K562 (cell line): Measurements from ENCODE around the gene BBS1. TPM values are rescaled to one million over a fixed set of nuclear protein-coding genes. Genes with fewer than 3 reads are reported as not detected.

ENCODE experiments used
- ATAC-seq: fragments of 200-7000 bp; cut with Tn5 transposase; 3 replicates; pipeline ENCODE4 v1.9.1; 2020; ENCODE audit warnings: moderate library complexity
- BruUV-seq: library from RNA; stranded (reverse); fragments of 400-500 nt; replicated peaks from 2 replicates; lab custom pipeline; 2021; lab: Mats Ljungman, UMichigan
- CTCF ChIA-PET: fragments of 300-600 bp; formaldehyde crosslinking; extraction: SDS; loops from one replicate; lab custom pipeline; 2021; ENCODE audit warnings: low intra/inter-chr PET ratio; lab: Yijun Ruan, JAX
- POLR2A ChIA-PET: fragments of 300-600, 350-650 bp; sonication (Branson Sonifier 250); formaldehyde crosslinking; extraction: SDS; loops from one replicate; lab custom pipeline; 2021; ENCODE audit warnings: antibody characterized with exemption, inconsistent platforms; lab: Yijun Ruan, JAX
- DNase-seq, 4 experiments: peaks; one replicate each; pipeline versions ENCODE4 v3.0.0 to v3.0.0-alpha.2; 2011 to 2018; ENCODE audit warnings: low spot score in 3 of 4, mixed read lengths in 3 of 4; ENCODE audit errors: extremely low read depth in 1 of 4
- FAIRE-seq: peaks from 2 replicates; lab custom pipeline; 2011; peaks lifted over from hg19 to GRCh38; lab: Jason Lieb, UNC
- H2AFZ ChIP-seq: 2 replicates; pipeline ENCODE4 v1.6.0; 2011; ENCODE audit warnings: low read depth, low read length, control low read depth, inconsistent platforms
- H3K27ac ChIP-seq: fragments of 200-600 bp; 3 replicates; pipeline ENCODE4 v1.8.0; 2011; ENCODE audit warnings: low read depth, mild to moderate bottlenecking, control low read depth, inconsistent platforms, low read length, moderate library complexity, mixed read lengths; ENCODE audit errors: extremely low read depth
- H3K27me3 ChIP-seq, 2 experiments: fragments of 300-600 bp in 1 of 2; 2 replicates in 1 of 2; 3 replicates in 1 of 2; pipeline versions ENCODE4 v1.6.0 to v1.8.0; 2011; ENCODE audit warnings: inconsistent platforms in 2 of 2, low read length in 2 of 2, mild to moderate bottlenecking in 1 of 2, mixed read lengths in 1 of 2, moderate library complexity in 1 of 2; ENCODE audit not compliant: control insufficient read depth in 2 of 2, insufficient read depth in 2 of 2
- H3K36me3 ChIP-seq: fragments of 300-600 bp; 3 replicates; pipeline ENCODE4 v1.8.0; 2011; ENCODE audit warnings: mild to moderate bottlenecking, low read length, inconsistent platforms; ENCODE audit not compliant: control insufficient read depth, insufficient read depth
- H3K4me1 ChIP-seq, 2 experiments: fragments of 200-600 bp in 1 of 2; replicated peaks in 1 of 2; 2 replicates in 1 of 2; 3 replicates in 1 of 2; pipeline versions ENCODE4 v1.5.1 to v1.8.0; 2011; ENCODE audit warnings: inconsistent platforms in 2 of 2, low read length in 2 of 2, mild to moderate bottlenecking in 1 of 2, mixed read lengths in 1 of 2, moderate library complexity in 1 of 2; ENCODE audit not compliant: control insufficient read depth in 2 of 2, insufficient read depth in 2 of 2
- H3K4me2 ChIP-seq: 2 replicates; pipeline ENCODE4 v1.6.1; 2011; ENCODE audit warnings: low read length, control low read depth, inconsistent platforms, mixed read lengths; ENCODE audit not compliant: insufficient read depth
- H3K4me3 ChIP-seq: fragments of 200-600 bp; sonication (generic), shearing (Covaris generic); 2 replicates; pipeline ENCODE4 v1.5.1; 2016; ENCODE audit warnings: control low read depth, inconsistent platforms
- H3K79me2 ChIP-seq: fragments of 200-600 bp; 3 replicates; pipeline ENCODE4 v1.8.0; 2011; ENCODE audit warnings: low read length, inconsistent platforms; ENCODE audit not compliant: control insufficient read depth, insufficient read depth
- H3K9ac ChIP-seq, 2 experiments: 2 replicates each; pipeline versions ENCODE4 v1.6.0 to v1.6.1; 2011; ENCODE audit warnings: low read depth in 2 of 2, low read length in 2 of 2, control low read depth in 1 of 2, inconsistent platforms in 1 of 2, mild to moderate bottlenecking in 1 of 2, mixed read lengths in 1 of 2; ENCODE audit not compliant: insufficient read depth in 1 of 2
- H3K9me1 ChIP-seq: one replicate; pipeline ENCODE4 v1.6.0; 2011; ENCODE audit warnings: inconsistent platforms, mild to moderate bottlenecking, low read length, moderate library complexity; ENCODE audit not compliant: control insufficient read depth, insufficient read depth
- H3K9me3 ChIP-seq: replicated peaks from 2 replicates; pipeline ENCODE4 v1.5.1; 2011; ENCODE audit warnings: low read depth, low read length, inconsistent platforms; ENCODE audit not compliant: control insufficient read depth, insufficient read depth
- H4K20me1 ChIP-seq: replicated peaks from 2 replicates; pipeline ENCODE4 v1.6.1; 2011; ENCODE audit warnings: low read length, inconsistent platforms, mixed read lengths; ENCODE audit not compliant: control insufficient read depth, insufficient read depth
- ETV5 ChIP-seq: sonication (generic); formaldehyde crosslinking; IDR thresholded peaks from 2 replicates; pipeline ENCODE4 v1.4.0; 2020; ENCODE audit warnings: low read depth, mild to moderate bottlenecking, missing genetic modification reagents
- JUN ChIP-seq, 2 experiments: sonication (generic) in 1 of 2; formaldehyde crosslinking in 1 of 2; IDR thresholded peaks; 2 replicates each; pipeline versions ENCODE4 v1.6.1 to v1.8.0; 2012 to 2022; ENCODE audit warnings: borderline replicate concordance in 2 of 2, mild to moderate bottlenecking in 2 of 2, improper control_type of control experiment in 1 of 2, low read depth in 1 of 2, low read length in 1 of 2, missing genetic modification reagents in 1 of 2
- KAT7 ChIP-seq: sonication (generic); formaldehyde crosslinking; IDR thresholded peaks from 2 replicates; pipeline ENCODE4 v1.8.0; 2022; ENCODE audit warnings: missing genetic modification reagents, mild to moderate bottlenecking, borderline replicate concordance
- MIER1 ChIP-seq: fragments of 450-650 bp; IDR thresholded peaks from 2 replicates; pipeline ENCODE4 v1.6.1; 2016; ENCODE audit warnings: antibody characterized with exemption, mild to moderate bottlenecking, low read depth
- MYNN ChIP-seq, 2 experiments: sonication (generic); formaldehyde crosslinking in 1 of 2; IDR thresholded peaks; 2 replicates each; pipeline versions ENCODE4 v1.5.0 to v1.6.1; 2016 to 2020; ENCODE audit warnings: antibody characterized with exemption in 1 of 2, missing genetic modification reagents in 1 of 2
- NFE2 ChIP-seq: IDR thresholded peaks from 2 replicates; pipeline ENCODE4 v1.6.1; 2014; ENCODE audit warnings: antibody characterized with exemption, low read depth
- PTTG1 ChIP-seq: fragments of 450-650 bp; IDR thresholded peaks from 2 replicates; pipeline ENCODE4 v1.6.1; 2016; ENCODE audit warnings: low read depth, mild to moderate bottlenecking, missing genetic modification characterization, missing compliant biosample characterization
- TARDBP ChIP-seq: fragments of 450-650 bp; IDR thresholded peaks from 2 replicates; pipeline ENCODE4 v1.6.1; 2016
- TBL1XR1 ChIP-seq, 2 experiments: IDR thresholded peaks; 2 replicates each; pipeline ENCODE4 v1.6.1; 2012; ENCODE audit warnings: improper control_type of control experiment in 2 of 2, low read length in 2 of 2, mild to moderate bottlenecking in 1 of 2
- YBX1 ChIP-seq: fragments of 450-650 bp; IDR thresholded peaks from 2 replicates; pipeline ENCODE4 v1.7.1; 2016; ENCODE audit warnings: mild to moderate bottlenecking
- ZC3H4 ChIP-seq: sonication (generic); formaldehyde crosslinking; IDR thresholded peaks from 2 replicates; pipeline ENCODE4 v1.9.0; 2021; ENCODE audit warnings: missing genetic modification reagents, borderline replicate concordance
- ZNF23 ChIP-seq: fragments of 250-450 bp; sonication (Bioruptor Pico); IDR thresholded peaks from 2 replicates; pipeline ENCODE4 v1.4.0; 2020; ENCODE audit warnings: mild to moderate bottlenecking
- ZNF274 ChIP-seq: IDR thresholded peaks from 2 replicates; pipeline ENCODE4 v1.6.1; 2011; ENCODE audit warnings: low read depth, mild to moderate bottlenecking, low read length, moderate library complexity, borderline replicate concordance
- ZNF347 ChIP-seq: fragments of 450-650 bp; formaldehyde crosslinking; IDR thresholded peaks from 2 replicates; pipeline ENCODE4 v1.4.0; 2020; ENCODE audit warnings: low read depth, mild to moderate bottlenecking, moderate library complexity
- WGBS: fragments of 100-300 bp; shearing (Covaris generic); methylation state at CpG from one replicate; pipeline ENCODE4 v1.1.6; 2016; ENCODE audit warnings: low coverage, mixed read lengths; ENCODE audit not compliant: insufficient coverage; ENCODE audit errors: missing lambda C conversion rate; 5-methylcytosine and 5-hydroxymethylcytosine counted together
- in situ Hi-C: fragments of 300-500 bp; cut with MboI; formaldehyde crosslinking; loops from 4 replicates; pipeline ENCODE4 v1.15.0; 2018; ENCODE audit warnings: inconsistent platforms, mixed read lengths
- intact Hi-C: fragments of 100-400 bp; cut with micrococcal nuclease; formaldehyde crosslinking; loops from 2 replicates; pipeline ENCODE4 v1.14.2; 2022
- polyA plus RNA-seq, 8 experiments: library from polyadenylated mRNA; depleted of rRNA in 4 of 8; stranded (reverse) in 5 of 8; unstranded in 3 of 8; fragments of >200 nt; fragmentation: Nextera tagmentation in 2 of 8; fragmentation: Illumina TruSeq in 1 of 8; extraction: Ambion mirVana in 2 of 8; extraction: Trizol in 1 of 8; gene quantifications; 2 replicates each; pipeline versions ENCODE4 v1.2.1 to v1.2.3, GENCODE V29; 2011 to 2014; ENCODE audit warnings: inconsistent platforms in 1 of 8, missing spikeins in 1 of 8
- total RNA-seq, 7 experiments: library from RNA; depleted of rRNA in 6 of 7; stranded (reverse); fragments of >200 nt in 6 of 7; fragmentation: Illumina TruSeq in 2 of 7; extraction: Trizol in 2 of 7; gene quantifications; 2 replicates each; pipeline versions ENCODE4 v1.2.1 to v1.2.3, GENCODE V29; 2011 to 2021; ENCODE audit warnings: low replicate concordance in 1 of 7
- TF ChIP-seq, protein P1 (sequence below): sonication (generic); formaldehyde crosslinking; IDR thresholded peaks from 2 replicates; pipeline ENCODE4 v1.9.0; 2022; ENCODE audit warnings: mild to moderate bottlenecking, missing genetic modification reagents
- TF ChIP-seq, protein P2 (sequence below): fragments of 250-450 bp; sonication (Bioruptor Pico); IDR thresholded peaks from 2 replicates; pipeline ENCODE4 v1.8.0; 2022; ENCODE audit warnings: inconsistent platforms, mild to moderate bottlenecking, moderate library complexity, borderline replicate concordance

The BBS1 gene
- total and polyA plus RNA-seq, 9 of the 15 experiments (the other 6 are each of a cell fraction or from before 2014, with no cell fraction given): 9.0 to 19.8 (median 12.1) TPM

DNA sequence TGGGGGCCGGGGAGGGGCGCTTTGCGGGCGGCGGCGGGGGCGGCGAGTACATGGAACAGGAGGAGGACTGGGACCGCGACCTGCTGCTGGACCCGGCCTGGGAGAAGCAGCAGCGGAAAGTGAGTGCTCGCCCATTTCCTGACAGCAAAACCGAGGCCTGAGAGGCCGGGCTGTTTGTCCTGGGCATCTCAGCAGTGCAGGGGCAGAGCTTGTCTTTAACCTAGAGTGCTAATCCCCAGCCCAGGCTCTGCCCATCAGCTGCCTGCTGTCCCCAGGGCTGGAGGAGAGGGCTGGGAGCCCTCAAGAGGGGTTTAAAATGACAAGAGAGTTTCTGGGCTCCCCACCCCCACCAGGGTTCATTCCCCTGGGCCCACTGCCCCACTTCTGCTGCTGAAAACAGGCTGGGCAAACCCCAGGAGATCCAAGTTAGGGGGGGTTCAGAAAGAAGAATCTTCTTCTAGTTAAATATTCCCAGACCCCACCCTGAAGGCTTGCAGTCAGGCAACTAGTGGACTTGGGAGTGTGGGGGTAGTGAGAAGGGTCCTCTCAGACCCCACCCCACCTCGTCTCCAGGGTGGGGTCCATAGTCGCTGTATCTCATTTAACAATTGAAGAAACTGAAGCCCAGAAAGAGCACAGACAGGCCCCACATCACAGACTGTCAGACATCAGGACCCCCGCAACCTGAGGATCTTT is 36.7 kb downstream of the BBS1 start:
- no TSS peak for BruUV-seq
- Histone ChIP-seq H3K36me3 (peaks cover 5% of the 10 kb centered on the region; the same call in 1 of the 3 replicates), H3K9ac (0 out of 4 replicates have a peak overlapping the region, but pooled peaks of 1 of the 2 experiments have one; percentile 98), H3K9me3 (no peaks in the 10 kb centered on the region), H3K4me1 (peaks cover 0 to 38% of the 10 kb centered on the region in 2 experiments; a peak in 4 of 5 replicates), H2AFZ (no peak overlapping the region), H3K27ac (no peak overlapping the region), H3K27me3 (peaks cover 0 to 4% of the 10 kb centered on the region in 2 experiments; a peak in 1 of 5 replicates), H3K9me1 (no peaks in the 10 kb centered on the region), H4K20me1 (no peaks in the 10 kb centered on the region), H3K4me2 (no peak overlapping the region), H3K4me3 (no peak overlapping the region), H3K79me2 (peaks cover 6% of the 10 kb centered on the region; the same call in 1 of the 3 replicates)
- ChIA-PET CTCF (no interaction called here), POLR2A (interaction anchor here (0.6 to 1.6 kb wide), 4 partner anchors 15 to 131 kb away, joined by 3 to 7 read pairs (median 6); partner anchors contain the start of gene RBM4B)
- intact Hi-C loops (no loop called here), in situ Hi-C loops (no loop called here)
- 43% methylated on average over 5 of the region's 18 CpGs for WGBS
- FAIRE-seq (no peak), DNase-seq (no peak), ATAC-seq (no peak)
- TF ChIP-seq PTTG1 (tag) (no peak), ZNF274 (no peak), TBL1XR1 (IDR thresholded peaks at IDR 0.05; ENCODE audit: low read length in 2 of 2) (no peak), ZNF23 (no peak), TARDBP (no peak), MYNN (IDR thresholded peaks at IDR 0.05) (no peak), MYNN (CRISPR knock-in tag; IDR thresholded peaks at IDR 0.05) (no peak), ZC3H4 (no peak), YBX1 (no peak), NFE2 (no peak), ETV5 (CRISPR knock-in tag) (no peak), JUN (IDR thresholded peaks at IDR 0.05; ENCODE audit: borderline replicate concordance, low read depth, low read length) (no peak), JUN (CRISPR knock-in tag; IDR thresholded peaks at IDR 0.05; ENCODE audit: borderline replicate concordance) (no peak), KAT7 (CRISPR knock-in tag) (0 out of 2 replicates have a peak, but pooled peaks have one; percentile 26), MIER1 (peak; percentile 56; the same call in 1 of the 2 replicates), ZNF347 (no peak)
- TF ChIP-seq, protein P1, sequence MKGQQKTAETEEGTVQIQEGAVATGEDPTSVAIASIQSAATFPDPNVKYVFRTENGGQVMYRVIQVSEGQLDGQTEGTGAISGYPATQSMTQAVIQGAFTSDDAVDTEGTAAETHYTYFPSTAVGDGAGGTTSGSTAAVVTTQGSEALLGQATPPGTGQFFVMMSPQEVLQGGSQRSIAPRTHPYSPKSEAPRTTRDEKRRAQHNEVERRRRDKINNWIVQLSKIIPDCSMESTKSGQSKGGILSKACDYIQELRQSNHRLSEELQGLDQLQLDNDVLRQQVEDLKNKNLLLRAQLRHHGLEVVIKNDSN (CRISPR knock-in tag): no peak
- TF ChIP-seq, protein P2, sequence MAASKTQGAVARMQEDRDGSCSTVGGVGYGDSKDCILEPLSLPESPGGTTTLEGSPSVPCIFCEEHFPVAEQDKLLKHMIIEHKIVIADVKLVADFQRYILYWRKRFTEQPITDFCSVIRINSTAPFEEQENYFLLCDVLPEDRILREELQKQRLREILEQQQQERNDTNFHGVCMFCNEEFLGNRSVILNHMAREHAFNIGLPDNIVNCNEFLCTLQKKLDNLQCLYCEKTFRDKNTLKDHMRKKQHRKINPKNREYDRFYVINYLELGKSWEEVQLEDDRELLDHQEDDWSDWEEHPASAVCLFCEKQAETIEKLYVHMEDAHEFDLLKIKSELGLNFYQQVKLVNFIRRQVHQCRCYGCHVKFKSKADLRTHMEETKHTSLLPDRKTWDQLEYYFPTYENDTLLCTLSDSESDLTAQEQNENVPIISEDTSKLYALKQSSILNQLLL (CRISPR knock-in tag): no peak
